Measurements from ENCODE around the gene RAB3A.

RAB3A gene

GRCh38 chr19:18150776-18151624, 52.8 kb downstream of the RAB3A start:
- TF ChIP-seq TAF1 (IDR thresholded peaks at IDR 0.05; ENCODE audit: borderline replicate concordance, insufficient read depth, low read length) (no peak), POLR2AphosphoS5 (IDR thresholded peaks at IDR 0.05; ENCODE audit: low read depth, low read length) (no peak), SIN3A (IDR thresholded peaks at IDR 0.05; ENCODE audit: borderline replicate concordance, insufficient read depth, low read length) (no peak), REST (IDR thresholded peaks at IDR 0.05; ENCODE audit: insufficient read depth in 1 of 2, low read depth in 2 of 2, low read length in 2 of 2) (no peak), FOXP2 (optimal IDR thresholded peaks at IDR 0.05; ENCODE audit: borderline replicate concordance, extremely low read depth, extremely low read length, insufficient read depth) (no peak)

- no peak for TF ChIP-seq TAF1 (IDR thresholded peaks at IDR 0.05; ENCODE audit: borderline replicate concordance, insufficient read depth, low read length)
- TF ChIP-seq SIN3A (IDR thresholded peaks at IDR 0.05; ENCODE audit: borderline replicate concordance, insufficient read depth, low read length) = no peak
- TF ChIP-seq REST (IDR thresholded peaks at IDR 0.05; ENCODE audit: insufficient read depth in 1 of 2, low read depth in 2 of 2, low read length in 2 of 2) = no peak
- TF ChIP-seq FOXP2 (optimal IDR thresholded peaks at IDR 0.05; ENCODE audit: borderline replicate concordance, extremely low read depth, extremely low read length, insufficient read depth) = no peak
- no peak for TF ChIP-seq POLR2AphosphoS5 (IDR thresholded peaks at IDR 0.05; ENCODE audit: low read depth, low read length)
These were observed 54.3 kb downstream of the RAB3A start for GRCh38 chr19:18149596-18149975.

GRCh38 chr19:18147396-18147795, 56.4 kb downstream of the RAB3A start:
- TF ChIP-seq REST (IDR thresholded peaks at IDR 0.05; ENCODE audit: insufficient read depth in 1 of 2, low read depth in 2 of 2, low read length in 2 of 2) (no peak), POLR2AphosphoS5 (IDR thresholded peaks at IDR 0.05; ENCODE audit: low read depth, low read length) (no peak), SIN3A (IDR thresholded peaks at IDR 0.05; ENCODE audit: borderline replicate concordance, insufficient read depth, low read length) (no peak), TAF1 (IDR thresholded peaks at IDR 0.05; ENCODE audit: borderline replicate concordance, insufficient read depth, low read length) (no peak), FOXP2 (optimal IDR thresholded peaks at IDR 0.05; ENCODE audit: borderline replicate concordance, extremely low read depth, extremely low read length, insufficient read depth) (no peak)

All from PFSK-1 (cell line).